Panc1 (cell line): ENCODE data around the gene RALB. TPM values are rescaled to one million over a fixed set of nuclear protein-coding genes. Genes with fewer than 3 reads are reported as not detected.
"Not testable (repeated sequence)": the region's sequence is repeated elsewhere in the genome, so short reads cannot be mapped to it uniquely, and the experiment has no call there.

Experiments used
- ATAC-seq: fragments of 200-7000 bp; cut with Tn5 transposase; 2 replicates; pipeline ENCODE4 v1.9.1; 2020; ENCODE audit warnings: mild to moderate bottlenecking, moderate library complexity
- BruUV-seq: library from RNA; stranded (reverse); fragments of 400-500 nt; replicated peaks from 2 replicates; lab custom pipeline; 2021; lab: Mats Ljungman, UMichigan
- CTCF ChIA-PET: fragments of 300-600 bp; sonication (Branson Sonifier 250); formaldehyde crosslinking; loops from one replicate; lab custom pipeline; 2022; ENCODE audit warnings: antibody characterized with exemption; lab: Charles Lee
- POLR2A ChIA-PET: fragments of 300-600 bp; sonication (Branson Sonifier 250); formaldehyde crosslinking; loops from one replicate; lab custom pipeline; 2022; ENCODE audit warnings: antibody characterized with exemption; lab: Charles Lee
- DNase-seq: peaks from one replicate; pipeline ENCODE4 v3.0.0-alpha.2; 2010; ENCODE audit warnings: low read depth, low spot score
- H3K27ac ChIP-seq: 2 replicates; pipeline ENCODE4 v1.5.1; 2011; ENCODE audit warnings: mild to moderate bottlenecking, low read length, inconsistent platforms
- H3K27me3 ChIP-seq: fragments of 200-500 bp; sonication (Bioruptor generic); 2 replicates; pipeline ENCODE4 v1.6.0; 2014; ENCODE audit warnings: low read length, inconsistent platforms; ENCODE audit not compliant: control insufficient read depth, insufficient read depth
- H3K36me3 ChIP-seq: fragments of 200-500 bp; sonication (Bioruptor generic); 2 replicates; pipeline ENCODE4 v1.5.1; 2014; ENCODE audit warnings: inconsistent platforms, mild to moderate bottlenecking, low read length, moderate library complexity; ENCODE audit not compliant: control insufficient read depth, insufficient read depth
- H3K4me1 ChIP-seq: 2 replicates; pipeline ENCODE4 v1.5.1; 2011; ENCODE audit warnings: inconsistent platforms, mild to moderate bottlenecking, low read length, moderate library complexity; ENCODE audit not compliant: control insufficient read depth, insufficient read depth
- H3K4me3 ChIP-seq, 2 experiments: 2 replicates each; pipeline ENCODE4 v1.5.1; 2011 to 2012; ENCODE audit warnings: low read depth in 2 of 2, low read length in 2 of 2, mild to moderate bottlenecking in 2 of 2, inconsistent platforms in 1 of 2, moderate library complexity in 1 of 2
- H3K9me3 ChIP-seq: fragments of 200-500 bp; sonication (Bioruptor generic); 2 replicates; pipeline ENCODE4 v1.5.1; 2014; ENCODE audit warnings: low read depth, mild to moderate bottlenecking, inconsistent platforms, low read length, moderate library complexity; ENCODE audit not compliant: control insufficient read depth, insufficient read depth
- CTCF ChIP-seq: fragments of 450-650 bp; IDR thresholded peaks from 2 replicates; pipeline ENCODE4 v1.5.1; 2017; ENCODE audit warnings: mild to moderate bottlenecking
- POLR2AphosphoS5 ChIP-seq: IDR thresholded peaks from 2 replicates; pipeline ENCODE4 v1.6.1; 2012; ENCODE audit warnings: mild to moderate bottlenecking, low read depth, low read length, moderate library complexity
- REST ChIP-seq, 2 experiments: IDR thresholded peaks; 2 replicates each; pipeline ENCODE4 v1.6.1; 2011 to 2012; ENCODE audit warnings: low read depth in 2 of 2, control low read depth in 1 of 2, low read length in 1 of 2, mild to moderate bottlenecking in 1 of 2, moderate library complexity in 1 of 2; ENCODE audit not compliant: insufficient read depth in 1 of 2
- SIN3A ChIP-seq: IDR thresholded peaks from 2 replicates; pipeline ENCODE4 v1.6.1; 2012; ENCODE audit warnings: low read depth, mild to moderate bottlenecking, low read length, moderate library complexity, borderline replicate concordance; ENCODE audit not compliant: insufficient read depth
- TCF7L2 ChIP-seq: IDR thresholded peaks from 2 replicates; pipeline ENCODE4 v1.6.1; 2011; ENCODE audit warnings: mild to moderate bottlenecking, low read depth, low read length, inconsistent platforms
- in situ Hi-C: cut with HindIII; loops from 2 replicates; pipeline ENCODE4 v1.10.0; 2016; ENCODE audit warnings: low sequenced_read_pairs, low pct_unique_long_range_greater_than_20kb
- intact Hi-C: fragments of 100-400 bp; cut with micrococcal nuclease; formaldehyde crosslinking; loops from one replicate; pipeline ENCODE4 v1.10.0; 2022; ENCODE audit not compliant: unreplicated experiment
- total RNA-seq: library from RNA; stranded (reverse); gene quantifications from one replicate; pipeline ENCODE4 v1.2.1, GENCODE V29; 2021; ENCODE audit not compliant: unreplicated experiment

The RALB gene
- total RNA-seq, 1 experiment from 2014 or later: 47.8 TPM

GRCh38 chr2:120308038-120308910, 55.6 kb downstream of the RALB start:
- Histone ChIP-seq H3K36me3 (no peaks in the 10 kb centered on the region), H3K4me1 (no peaks in the 10 kb centered on the region; the same call in 1 of the 2 replicates), H3K9me3 (no peaks in the 10 kb centered on the region), H3K27ac (no peak overlapping the region), H3K4me3 (no peak overlapping the region), H3K27me3 (no peaks in the 10 kb centered on the region)
- no peak for ATAC-seq
- BruUV-seq: no TSS peak
- in situ Hi-C loops: no loop called here
- TF ChIP-seq POLR2AphosphoS5 (no peak), REST (IDR thresholded peaks at IDR 0.05; ENCODE audit: insufficient read depth in 1 of 2, low read depth in 2 of 2, low read length in 1 of 2) (no peak), TCF7L2 (no peak), CTCF (no peak), SIN3A (no peak)
- CTCF ChIA-PET: interaction anchor here (0.7 kb wide), 1 partner anchor 81 kb away, joined by 4 read pairs; no protein-coding TSS in a partner anchor
- DNase-seq: no peak
- POLR2A ChIA-PET: no interaction called here
- intact Hi-C loops: no loop called here

- TF ChIP-seq CTCF (no peak), REST (IDR thresholded peaks at IDR 0.05; ENCODE audit: insufficient read depth in 1 of 2, low read depth in 2 of 2, low read length in 1 of 2) (no peak)
- Histone ChIP-seq H3K27ac (no peak overlapping the region), H3K4me3 (no peak overlapping the region), H3K4me1 (no peaks in the 10 kb centered on the region; the same call in 1 of the 2 replicates), H3K27me3 (no peaks in the 10 kb centered on the region), H3K36me3 (no peaks in the 10 kb centered on the region), H3K9me3 (no peaks in the 10 kb centered on the region)
- CTCF ChIA-PET: no interaction called here
- DNase-seq (no peak), ATAC-seq (no peak)
- intact Hi-C loops: loop anchor here (5.0 to 10.0 kb wide), 3 partner anchors 83 to 365 kb away; no protein-coding TSS in a partner anchor
- BruUV-seq: no TSS peak
- in situ Hi-C loops: no loop called here
- POLR2A ChIA-PET: no interaction called here
These were observed 57.5 kb downstream of the RALB start for GRCh38 chr2:120310136-120310535.

- CTCF ChIA-PET: interaction anchor here (0.7 kb wide), 2 partner anchors 14 to 47 kb away, joined by 4 read pairs; no protein-coding TSS in a partner anchor
- DNase-seq, H3K27ac ChIP-seq, BruUV-seq, H3K36me3 ChIP-seq, ATAC-seq, in situ Hi-C loops, H3K27me3 ChIP-seq, POLR2A ChIA-PET, H3K4me1 ChIP-seq, H3K4me3 ChIP-seq, H3K9me3 ChIP-seq: not testable (repeated sequence)
- intact Hi-C loops: loop anchor here (5.0 to 10.0 kb wide), 3 partner anchors 84 to 364 kb away; no protein-coding TSS in a partner anchor
These were observed 58.2 kb downstream of the RALB start for GRCh38 chr2:120310841-120311240.
